HG03060 (cell line): ENCODE measurements around the gene WDR45B.

Source experiments
- ATAC-seq: cut with Tn5 transposase; IDR thresholded peaks from one replicate; pipeline ENCODE4 v1.9.1; 2021; ENCODE audit warnings: low read depth, moderate number of reproducible peaks; ENCODE audit not compliant: unreplicated experiment

Gene WDR45B

DNA sequence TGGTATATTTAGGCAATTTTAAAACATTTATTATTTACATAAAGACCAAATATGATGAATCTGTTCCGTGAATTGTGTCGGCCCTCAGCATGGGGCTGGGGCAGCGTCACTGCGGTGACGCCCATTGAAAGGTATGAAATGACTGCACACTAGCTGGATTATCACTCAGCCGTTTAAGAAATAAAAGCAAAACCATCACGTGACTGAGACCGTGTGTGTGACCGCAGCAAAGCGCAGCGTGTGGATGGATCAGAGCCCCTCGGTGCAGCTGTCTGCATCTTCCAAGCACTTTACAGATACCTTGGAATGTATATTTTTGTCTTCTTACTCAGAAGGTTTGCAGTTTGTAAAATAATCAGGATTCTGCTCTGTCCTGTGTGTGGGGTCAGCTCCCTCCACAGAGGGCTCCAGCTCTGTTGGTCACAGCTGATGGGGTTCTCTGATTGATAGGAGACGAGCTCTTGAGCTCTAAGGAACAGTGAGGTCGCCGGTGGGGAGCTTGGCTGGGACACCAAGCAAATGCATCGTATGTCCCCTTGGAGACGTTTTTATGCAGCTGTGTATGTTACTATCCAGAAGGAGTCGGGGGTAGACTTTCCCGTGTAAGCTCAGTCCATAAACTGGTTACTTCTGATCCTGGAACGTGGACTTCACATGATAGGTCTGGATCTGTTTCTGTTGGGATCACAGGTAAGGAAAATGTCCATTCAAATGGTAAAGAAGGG lies 45.1 kb downstream of the WDR45B start:
- ATAC-seq: no peak

DNA sequence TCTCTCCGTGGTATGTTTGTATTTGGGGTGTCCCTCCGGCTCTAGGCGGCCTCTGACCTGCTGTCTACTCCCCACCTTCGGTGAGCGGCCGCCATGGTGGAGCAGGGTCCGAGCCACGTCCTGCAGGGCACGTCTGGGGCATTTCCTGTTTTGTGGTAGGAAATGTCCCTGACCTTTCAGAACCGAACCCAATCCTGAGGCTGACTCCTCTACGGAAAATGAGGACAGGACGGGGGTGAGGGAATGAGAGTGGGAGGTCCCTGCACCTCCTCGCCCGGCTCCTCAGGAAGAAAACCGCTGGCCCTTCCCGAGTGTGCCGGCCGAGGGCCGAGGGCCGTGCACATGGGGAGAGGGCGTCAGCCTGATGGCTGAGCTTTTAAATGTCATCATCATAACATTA lies 45.8 kb downstream of the WDR45B start:
- ATAC-seq: no peak

DNA sequence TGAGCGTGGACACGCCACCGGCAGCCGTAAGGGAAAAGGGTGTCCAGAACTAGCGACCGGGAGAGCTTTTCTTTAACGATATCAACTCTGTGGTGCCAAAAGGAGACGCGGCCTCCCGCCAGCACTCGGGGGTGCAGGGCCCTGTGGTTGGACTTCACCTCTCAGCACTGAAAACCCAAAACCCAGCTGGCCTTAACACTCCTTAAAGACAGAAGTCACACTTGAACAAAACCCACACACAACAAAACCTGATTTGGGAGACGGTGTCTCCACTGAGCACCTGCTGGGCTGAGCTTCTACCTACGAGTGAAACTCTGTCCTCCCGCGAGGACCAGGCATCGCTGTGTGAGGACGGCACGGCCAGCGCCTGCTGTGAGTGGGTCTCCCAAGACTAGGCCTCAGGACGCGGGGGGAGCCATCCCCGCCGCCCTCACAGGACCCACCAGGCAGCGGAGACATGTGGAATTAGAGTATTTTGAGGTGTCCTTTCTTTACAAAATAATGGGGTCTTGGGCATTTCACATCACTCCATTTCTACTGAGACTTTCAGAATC lies 46.7 kb downstream of the WDR45B start:
- no peak for ATAC-seq

DNA sequence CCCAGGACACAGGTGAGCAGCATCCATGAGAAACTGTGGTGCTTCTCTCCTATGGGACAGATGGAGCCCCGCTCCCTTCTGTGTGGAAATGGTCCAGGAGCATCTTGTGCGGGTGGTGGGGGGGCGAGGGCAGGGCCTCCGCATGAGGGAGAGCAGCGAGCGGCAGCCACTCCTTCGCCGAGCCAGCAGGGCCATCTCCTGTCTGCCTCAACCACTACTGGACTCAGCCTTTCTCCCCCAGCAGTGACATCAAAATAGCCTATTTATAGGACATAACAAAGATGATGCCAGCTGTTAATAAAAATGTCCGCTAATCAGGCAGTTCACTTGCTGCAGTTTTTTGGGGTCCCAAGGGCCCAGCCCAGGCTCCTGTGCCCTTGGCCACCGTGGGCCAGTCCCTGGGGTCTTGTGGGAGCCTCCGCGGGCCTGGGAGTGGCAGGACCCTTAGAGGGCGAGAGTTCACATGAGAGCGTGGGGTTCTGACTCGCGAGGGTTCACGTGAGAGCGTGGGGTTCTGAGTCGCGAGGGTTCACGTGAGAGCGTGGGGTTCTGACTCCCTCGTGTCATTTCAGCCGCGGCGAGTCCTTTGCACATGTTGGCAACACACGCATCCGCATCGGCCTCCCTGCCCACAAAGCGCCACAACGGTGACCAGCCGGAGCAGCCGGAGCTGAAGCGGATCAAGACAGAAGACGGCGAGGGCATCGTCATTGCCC lies 47.4 kb downstream of the WDR45B start:
- ATAC-seq: no peak

GRCh38 chr17:82599674-82600661 lies 48.3 kb downstream of the WDR45B start:
- ATAC-seq: no peak

- ATAC-seq: no peak
Observed at GRCh38 chr17:82598256-82599119, 49.8 kb downstream of the WDR45B start.

- ATAC-seq: no peak
Observed at GRCh38 chr17:82596837-82597672, 51.2 kb downstream of the WDR45B start.

DNA sequence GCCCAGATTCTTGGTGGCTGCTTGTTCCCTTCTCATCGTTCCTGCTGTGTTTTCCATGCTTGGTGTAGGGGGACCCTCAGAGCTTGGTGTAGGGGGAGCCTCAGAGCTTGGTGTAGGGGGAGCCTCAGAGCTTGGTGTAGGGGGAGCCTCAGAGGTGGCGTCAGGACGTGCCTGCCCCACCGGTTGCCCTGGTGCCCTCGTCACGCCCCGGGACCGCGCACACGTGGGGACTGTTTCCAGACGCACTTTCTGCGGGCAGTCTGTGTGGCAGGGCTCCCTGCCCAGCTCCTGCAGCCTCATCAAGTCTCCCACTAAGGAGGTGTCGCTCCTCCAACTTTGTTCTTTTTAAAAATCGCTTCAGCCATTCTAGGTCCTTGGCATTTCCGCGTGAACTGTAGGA lies 51.9 kb downstream of the WDR45B start:
- ATAC-seq: no peak

DNA sequence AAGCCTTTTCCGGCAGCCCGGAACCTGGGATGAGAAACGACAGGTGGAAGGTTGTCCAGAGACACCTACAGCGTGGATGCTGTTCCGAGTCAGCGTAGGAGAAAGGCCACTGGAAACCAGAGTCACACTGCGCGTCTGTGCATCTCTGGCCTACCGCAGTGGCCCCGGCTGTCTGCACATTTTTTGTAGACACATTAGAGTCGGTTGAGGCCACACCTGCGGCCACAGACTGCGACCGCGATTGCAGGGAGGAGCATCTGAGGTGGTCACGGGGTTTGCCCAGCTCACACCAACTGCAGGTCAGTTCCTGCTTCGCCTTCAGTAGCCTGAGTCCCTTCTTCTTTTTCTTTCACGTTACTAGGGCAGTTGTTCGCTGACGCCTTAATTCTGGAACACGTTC lies 52.4 kb downstream of the WDR45B start:
- no peak for ATAC-seq

DNA sequence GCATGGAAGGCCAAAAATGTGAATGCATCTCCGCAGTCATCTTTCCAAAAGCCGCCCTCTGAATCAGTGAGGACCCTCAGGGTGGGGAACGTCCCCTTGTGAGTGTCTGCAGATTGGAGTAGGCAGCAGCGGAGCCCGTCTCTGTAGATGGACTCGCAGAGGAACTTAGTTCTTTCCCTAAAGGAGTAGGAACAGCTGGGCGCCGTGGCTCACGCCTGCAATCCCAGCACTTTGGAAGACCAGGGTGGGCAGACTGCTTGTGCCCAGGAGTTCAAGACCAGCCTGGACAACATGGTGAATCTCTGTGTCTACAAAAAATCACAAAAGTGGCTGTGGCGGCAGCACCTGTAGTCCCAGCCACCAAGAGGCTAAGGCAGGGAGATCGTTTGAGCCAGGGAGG lies 53.7 kb downstream of the WDR45B start:
- no peak for ATAC-seq

GRCh38 chr17:82593590-82594087 lies 54.6 kb downstream of the WDR45B start:
- ATAC-seq: no peak

- no peak for ATAC-seq
Observed at GRCh38 chr17:82592767-82593589, 55.3 kb downstream of the WDR45B start.

DNA sequence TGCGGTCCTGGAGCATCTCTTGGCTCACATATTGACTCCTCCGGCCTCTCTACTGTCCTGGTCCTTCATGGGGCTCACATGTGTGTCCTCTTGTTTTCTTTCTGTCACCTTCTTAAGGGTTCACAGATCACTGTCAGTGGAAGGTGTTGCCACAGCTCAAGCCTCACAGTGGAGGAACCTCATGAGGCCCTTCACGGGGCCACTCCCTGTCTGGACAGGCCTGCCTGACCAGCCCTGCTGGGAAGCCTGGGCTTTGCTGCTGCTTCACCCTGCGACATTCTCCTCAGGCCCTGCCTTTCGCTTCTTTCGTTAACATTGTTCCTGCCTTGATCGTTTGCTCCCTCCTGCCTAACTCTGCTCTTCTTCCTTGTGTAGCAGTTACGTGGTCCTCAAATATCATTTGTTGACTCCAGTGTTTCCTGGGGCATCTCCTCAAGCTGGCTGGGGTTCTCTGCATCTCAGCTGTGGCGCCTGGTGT lies 55.9 kb downstream of the WDR45B start:
- ATAC-seq: no peak

GRCh38 chr17:82590881-82591539 lies 57.2 kb downstream of the WDR45B start:
- ATAC-seq: no peak

- no peak for ATAC-seq
Observed at GRCh38 chr17:82590216-82590615, 58.0 kb downstream of the WDR45B start.

DNA sequence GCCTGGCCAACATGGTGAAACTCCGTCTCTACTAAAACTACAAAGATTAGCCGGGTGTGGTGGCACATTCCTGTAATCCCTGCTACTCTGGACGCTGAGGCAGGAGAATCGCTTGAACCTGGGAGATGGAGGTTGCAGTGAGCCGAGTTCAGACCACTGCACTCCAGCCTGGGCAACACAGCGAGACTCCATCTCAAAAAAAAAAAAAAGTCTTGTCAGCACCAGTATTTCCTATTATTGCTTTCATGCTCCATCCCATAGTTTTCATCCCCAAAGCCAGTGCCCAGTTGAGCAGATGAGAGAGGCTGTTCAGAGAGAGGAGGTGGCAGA lies 58.4 kb downstream of the WDR45B start:
- ATAC-seq: no peak
